ENCODE data around the gene SLC16A7. TPM values are rescaled to one million over a fixed set of nuclear protein-coding genes. Genes with fewer than 3 reads are reported as not detected.

SLC16A7 gene
- total and polyA plus RNA-seq, 2 of the 8 experiments (the other 6 are each of a cell fraction or from before 2014, with no cell fraction given) = 0.74 to 4.3 TPM

DNA sequence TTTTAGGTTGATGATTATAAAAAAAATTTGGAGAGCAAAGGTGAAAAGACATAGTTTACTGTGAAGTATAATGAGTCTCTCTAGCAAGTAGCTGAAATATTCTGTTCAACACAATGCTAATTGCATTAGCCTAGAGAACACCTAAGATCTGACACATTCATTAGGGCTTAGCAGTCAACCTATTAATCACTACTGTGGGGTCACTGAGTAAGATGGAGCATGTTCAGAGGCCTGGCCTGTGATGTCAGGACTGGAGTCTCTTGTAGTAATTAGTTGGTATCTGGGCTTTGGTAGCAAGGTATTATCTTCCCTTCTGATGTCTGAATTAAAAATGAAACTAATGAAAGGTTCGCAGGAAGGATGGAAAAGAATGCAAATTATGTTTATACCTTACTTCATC, 112.7 kb downstream of the SLC16A7 start:
- no peak overlapping the region for H2AK5ac ChIP-seq (ENCODE audit: low read depth, low read length)
- no peak overlapping the region for H3K56ac ChIP-seq (replicated peaks; ENCODE audit: insufficient read length, low read depth, low read length)
- no peak overlapping the region for H3K4me2 ChIP-seq (ENCODE audit: insufficient read depth in 1 of 2, low read depth in 2 of 2, low read length in 2 of 2)
- no peak overlapping the region for H2BK120ac ChIP-seq (replicated peaks; ENCODE audit: low read depth, low read length)
- H3K23me2 ChIP-seq (ENCODE audit: low read depth, low read length) = no peaks in the 10 kb centered on the region
- no peaks in the 10 kb centered on the region for H3K27me3 ChIP-seq (replicated peaks in 1 of 4; ENCODE audit: control insufficient read depth in 3 of 4, extremely low read depth in 1 of 4, insufficient read depth in 3 of 4, low read length in 3 of 4)
- no peak for DNase-seq (ENCODE audit: low read depth in 1 of 2, low spot score in 2 of 2)
- no peak overlapping the region for H3K4me3 ChIP-seq (ENCODE audit: extremely low read depth in 1 of 4, insufficient read depth in 2 of 4, low read depth in 3 of 4, low read length in 4 of 4)
- H4K8ac ChIP-seq (ENCODE audit: extremely low read depth, insufficient read depth, low read length) = no peak overlapping the region
- no peak overlapping the region for H2BK20ac ChIP-seq (ENCODE audit: low read length)
- 95% methylated on average over 1 of the region's 1 CpG; no CpG with 5 or more reads in 1 of the 2 experiments for WGBS, 2 experiments (ENCODE audit: extremely low coverage in 1 of 2, insufficient coverage in 1 of 2, insufficient read length in 1 of 2, insufficient replicate concordance in 2 of 2, low coverage in 1 of 2, low lambda C conversion rate in 2 of 2, missing lambda C conversion rate in 1 of 2)
- no peak overlapping the region for H2BK5ac ChIP-seq (ENCODE audit: low read depth, low read length)
- no peak overlapping the region for H3K18ac ChIP-seq (ENCODE audit: extremely low read depth, low read length)
- H3K4me1 ChIP-seq (replicated peaks in 1 of 4; ENCODE audit: control insufficient read depth in 3 of 4, insufficient read depth in 4 of 4, low read length in 3 of 4) = no peaks in the 10 kb centered on the region
- H4K5ac ChIP-seq (ENCODE audit: insufficient read length, low read depth, low read length) = no peak overlapping the region
- FAIRE-seq = no peak
- H3K79me2 ChIP-seq (ENCODE audit: control insufficient read depth in 1 of 2, insufficient read depth in 2 of 2, low read length in 2 of 2) = no peaks in the 10 kb centered on the region
- no peak overlapping the region for H2BK12ac ChIP-seq (ENCODE audit: low read depth, low read length)
- no peak for TF ChIP-seq POLR2A (IDR thresholded peaks at IDR 0.05; ENCODE audit: control extremely low read depth in 1 of 2, low read depth in 2 of 2, low read length in 2 of 2)
- no peak for TF ChIP-seq SIRT6 (IDR thresholded peaks at IDR 0.05; ENCODE audit: low read length)
- no peak for TF ChIP-seq CHD1 (IDR thresholded peaks at IDR 0.05; ENCODE audit: low read depth, low read length)
- no peak for TF ChIP-seq TCF12 (IDR thresholded peaks at IDR 0.05; ENCODE audit: low read depth, low read length)
- no peak for TF ChIP-seq TAF1 (IDR thresholded peaks at IDR 0.05; ENCODE audit: low read depth, low read length)
- TF ChIP-seq HDAC2 (IDR thresholded peaks at IDR 0.05; ENCODE audit: borderline replicate concordance in 1 of 2, low read depth in 2 of 2, low read length in 2 of 2) = no peak
- no peak for TF ChIP-seq RNF2 (IDR thresholded peaks at IDR 0.05; ENCODE audit: borderline replicate concordance, low read depth, low read length, missing control alignments, poor library complexity, severe bottlenecking)
- TF ChIP-seq CEBPB (IDR thresholded peaks at IDR 0.05; ENCODE audit: low read depth, low read length) = no peak
- no peak for TF ChIP-seq BCL11A (IDR thresholded peaks at IDR 0.05; ENCODE audit: low read depth in 2 of 2, low read length in 2 of 2)
- no peak for TF ChIP-seq TEAD4 (IDR thresholded peaks at IDR 0.05; ENCODE audit: low read depth, low read length)
- POLR2A ChIA-PET (ENCODE audit: partially characterized antibody) = no interaction called here
- H3K9ac ChIP-seq (replicated peaks in 1 of 4; ENCODE audit: extremely low read depth in 1 of 4, low read depth in 3 of 4, low read length in 3 of 4) = no peak overlapping the region
- H3K4ac ChIP-seq (replicated peaks; ENCODE audit: insufficient read length, low read depth, low read length) = no peak overlapping the region
- no peaks in the 10 kb centered on the region for H3K36me3 ChIP-seq (ENCODE audit: control insufficient read depth in 2 of 4, insufficient read depth in 4 of 4, low read length in 3 of 4)
- H3K23ac ChIP-seq (ENCODE audit: insufficient read length) = no peak overlapping the region
- H3K79me1 ChIP-seq (ENCODE audit: low read depth, low read length) = no peaks in the 10 kb centered on the region
- no peak overlapping the region for H2AFZ ChIP-seq (ENCODE audit: low read length)
- H3K14ac ChIP-seq (ENCODE audit: insufficient read length) = no peak overlapping the region
- CTCF ChIA-PET (ENCODE audit: partially characterized antibody) = interaction anchor here (0.5 kb wide), 1 partner anchor 24 kb away, joined by 3 read pairs; no protein-coding TSS in a partner anchor
- H4K91ac ChIP-seq (replicated peaks; ENCODE audit: insufficient read length, low read length) = no peak overlapping the region
- H2BK15ac ChIP-seq (ENCODE audit: low read length) = no peak overlapping the region
- no peak overlapping the region for H3K27ac ChIP-seq (ENCODE audit: low read depth, low read length)
- H4K20me1 ChIP-seq (replicated peaks in 1 of 2; ENCODE audit: control insufficient read depth in 1 of 2, insufficient read depth in 2 of 2, low read length in 2 of 2) = no peaks in the 10 kb centered on the region
- H3K9me3 ChIP-seq (ENCODE audit: insufficient read depth in 2 of 2, low read depth in 1 of 2, low read length in 1 of 2) = no peaks in the 10 kb centered on the region

Measured in H1 (cell line).